Measurements from ENCODE around the gene WDPCP.

GRCh38 chr2:63124850-63125249 is 463.4 kb downstream of the WDPCP start:
- TF ChIP-seq CTCF (conservative IDR thresholded peaks at IDR 0.05) = no peak
- TF ChIP-seq EZH2 (IDR thresholded peaks at IDR 0.05; ENCODE audit: low read depth) = no peak
